Esophagus squamous epithelium (tissue), 4 donors: ENCODE measurements around the gene ZNF260.

Source experiments
- CTCF ChIP-seq, 6 experiments: fragments of 450-650 bp in 4 of 6; fragments of 200-600 bp in 2 of 6; sonication (generic) in 2 of 6; IDR thresholded peaks; one replicate each; pipeline ENCODE4 v1.5.1; 2016 to 2019; ENCODE audit warnings: antibody characterized with exemption in 6 of 6, mild to moderate bottlenecking in 4 of 6, moderate library complexity in 4 of 6
- POLR2A ChIP-seq, 4 donors: fragments of 450-650 bp; IDR thresholded peaks; one replicate each; pipeline ENCODE4 v1.6.1; 2017; ENCODE audit warnings: antibody characterized with exemption in 4 of 4, mild to moderate bottlenecking in 4 of 4, moderate library complexity in 3 of 4

GRCh38 chr19:36572593-36573019 lies 44.5 kb upstream of the ZNF260 start:
- no peak for TF ChIP-seq CTCF (IDR thresholded peaks at IDR 0.05)
- no peak for TF ChIP-seq POLR2A (IDR thresholded peaks at IDR 0.05)
